Gastroesophageal sphincter (tissue), 3 donors: ENCODE data around the gene VEGFC.

Source experiments
- POLR2A ChIP-seq, 2 donors: fragments of 450-650 bp; IDR thresholded peaks; one replicate each; pipeline ENCODE4 v1.6.1; 2017; ENCODE audit warnings: antibody characterized with exemption in 2 of 2, mild to moderate bottlenecking in 2 of 2, moderate library complexity in 1 of 2
- POLR2AphosphoS5 ChIP-seq: sonication (generic); formaldehyde crosslinking; IDR thresholded peaks from one replicate; pipeline ENCODE4 v1.6.1; 2017; ENCODE audit warnings: antibody characterized with exemption
- TF ChIP-seq, protein P1 (sequence below), 4 experiments: fragments of 200-600 bp in 2 of 4; fragments of 450-650 bp in 2 of 4; sonication (generic) in 1 of 4; IDR thresholded peaks; one replicate each; pipeline ENCODE4 v1.5.1; 2017 to 2019; ENCODE audit warnings: antibody characterized with exemption in 4 of 4, mild to moderate bottlenecking in 2 of 4, moderate library complexity in 2 of 4

DNA sequence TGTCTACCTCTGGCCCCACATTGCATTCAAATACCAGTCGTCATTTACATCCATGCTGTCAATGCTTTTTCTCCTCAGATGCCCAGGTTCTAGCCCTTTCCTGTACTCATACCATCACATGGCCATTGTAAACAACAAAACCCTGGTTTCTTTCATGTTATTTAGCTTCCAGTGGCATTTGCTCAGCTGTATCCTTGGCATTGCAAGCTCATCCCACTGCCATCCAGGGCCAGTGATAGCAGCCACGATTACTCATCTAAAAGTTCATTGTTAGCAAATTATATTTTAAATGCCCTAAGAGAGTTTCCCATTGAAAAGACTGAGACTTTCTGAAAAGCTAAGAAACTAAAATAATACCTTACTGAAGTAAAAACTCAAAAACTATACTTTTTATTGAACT is 34.0 kb downstream of the VEGFC start:
- TF ChIP-seq, protein P1, sequence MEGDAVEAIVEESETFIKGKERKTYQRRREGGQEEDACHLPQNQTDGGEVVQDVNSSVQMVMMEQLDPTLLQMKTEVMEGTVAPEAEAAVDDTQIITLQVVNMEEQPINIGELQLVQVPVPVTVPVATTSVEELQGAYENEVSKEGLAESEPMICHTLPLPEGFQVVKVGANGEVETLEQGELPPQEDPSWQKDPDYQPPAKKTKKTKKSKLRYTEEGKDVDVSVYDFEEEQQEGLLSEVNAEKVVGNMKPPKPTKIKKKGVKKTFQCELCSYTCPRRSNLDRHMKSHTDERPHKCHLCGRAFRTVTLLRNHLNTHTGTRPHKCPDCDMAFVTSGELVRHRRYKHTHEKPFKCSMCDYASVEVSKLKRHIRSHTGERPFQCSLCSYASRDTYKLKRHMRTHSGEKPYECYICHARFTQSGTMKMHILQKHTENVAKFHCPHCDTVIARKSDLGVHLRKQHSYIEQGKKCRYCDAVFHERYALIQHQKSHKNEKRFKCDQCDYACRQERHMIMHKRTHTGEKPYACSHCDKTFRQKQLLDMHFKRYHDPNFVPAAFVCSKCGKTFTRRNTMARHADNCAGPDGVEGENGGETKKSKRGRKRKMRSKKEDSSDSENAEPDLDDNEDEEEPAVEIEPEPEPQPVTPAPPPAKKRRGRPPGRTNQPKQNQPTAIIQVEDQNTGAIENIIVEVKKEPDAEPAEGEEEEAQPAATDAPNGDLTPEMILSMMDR (IDR thresholded peaks at IDR 0.05), result no peak
- TF ChIP-seq POLR2AphosphoS5 (no peak), POLR2A (IDR thresholded peaks at IDR 0.05) (no peak)
